Stimulated activated CD4-positive, alpha-beta T cell treated with anti-CD3 and anti-CD28 coated beads, TNF-alpha, amount 100 ng/mL, for 1 hour (primary cell): ENCODE data around the gene ALOX12B.

Experiments
- DNase-seq, 3 donors: peaks; one replicate each; pipeline ENCODE4 v3.0.0-alpha.2; 2020; ENCODE audit warnings: low read depth in 3 of 3, low spot score in 1 of 3

Gene ALOX12B

GRCh38 chr17:8087075-8087951 is at the start of gene ALOX12B:
ALOX12B (minus strand) TSS chr17:8087716; CDS start chr17:8087442, 274 bp downstream.
- DNase-seq: no peak

DNA sequence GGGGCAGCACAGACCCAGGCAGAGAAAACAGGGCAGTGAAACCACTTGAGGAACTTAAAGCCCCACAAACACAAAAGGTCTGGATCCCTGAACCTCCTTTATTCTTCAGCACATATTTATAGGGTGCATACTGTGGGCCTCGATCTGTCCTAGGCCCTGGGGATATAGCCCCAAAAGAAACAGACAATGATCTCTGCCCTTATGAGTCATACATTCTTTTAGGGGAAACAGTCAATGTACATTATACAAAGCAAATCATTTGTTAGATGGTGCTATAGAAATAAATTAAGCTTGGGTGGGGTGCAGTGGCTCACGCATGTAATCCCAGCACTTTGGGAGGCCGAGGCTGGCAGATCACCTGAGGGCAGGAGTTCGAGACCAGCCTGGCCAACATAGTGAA is 46.4 kb upstream of the ALOX12B start:
- no peak for DNase-seq

DNA sequence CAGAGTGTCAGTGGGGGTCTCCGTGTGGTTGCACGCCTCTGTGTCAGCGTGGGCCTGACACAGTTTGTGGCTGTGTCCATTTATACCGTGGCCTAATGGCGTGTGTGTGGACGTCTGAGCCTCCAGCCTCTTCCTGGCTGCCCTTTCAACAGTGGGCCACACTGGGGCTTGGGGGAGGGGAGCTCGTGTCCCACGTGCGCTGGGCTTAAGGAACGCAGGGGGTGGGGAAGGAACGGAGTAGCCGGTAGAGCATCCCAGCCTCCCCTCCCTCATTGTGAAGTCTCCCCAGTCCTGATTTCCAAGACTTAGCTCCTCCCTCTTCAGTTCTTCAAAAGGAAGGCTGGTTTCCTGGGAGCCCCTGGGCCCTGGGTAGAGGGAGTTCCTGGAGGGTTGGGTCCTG is 45.9 kb upstream of the ALOX12B start:
- no peak for DNase-seq

DNA sequence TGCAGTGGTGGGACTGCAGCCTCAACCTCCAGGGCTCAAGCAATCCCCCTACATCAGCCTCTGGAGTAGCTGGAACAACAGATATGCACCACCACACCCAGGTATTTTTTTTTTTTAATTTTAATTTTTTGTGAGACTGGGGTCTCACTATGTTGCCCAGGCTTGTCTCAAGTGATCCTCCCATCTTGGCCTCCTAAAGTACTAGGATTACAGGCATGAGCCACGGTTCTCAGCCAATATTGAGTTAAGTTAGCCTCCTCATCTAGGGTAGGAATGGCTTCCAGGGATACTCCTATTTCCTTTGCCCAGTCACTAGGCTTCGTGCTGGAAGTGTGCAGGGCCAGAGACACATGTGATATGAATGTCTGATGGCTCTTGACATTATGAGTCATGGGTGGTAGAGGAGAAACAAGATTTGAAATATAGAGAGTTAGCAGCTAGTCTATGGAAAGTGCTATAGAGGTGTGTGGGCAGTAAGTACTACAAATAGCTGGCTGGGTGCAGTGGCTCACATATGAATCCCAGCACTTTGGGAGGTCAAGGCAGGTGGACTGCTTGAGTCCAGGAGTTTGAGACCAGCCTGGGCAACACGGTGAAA is 44.4 kb upstream of the ALOX12B start:
- DNase-seq: no peak

GRCh38 chr17:8128125-8128784 is 40.7 kb upstream of the ALOX12B start:
- no peak for DNase-seq

GRCh38 chr17:8126491-8127066 is 39.1 kb upstream of the ALOX12B start:
- peak in 1 of 3 donors; percentile 41 for DNase-seq

- no peak for DNase-seq
Measured at GRCh38 chr17:8125947-8126490, 38.5 kb upstream of the ALOX12B start.

- peak; percentile 62 to 94 (median 81) for DNase-seq
Measured at GRCh38 chr17:8125154-8125946, 37.8 kb upstream of the ALOX12B start.

GRCh38 chr17:8124350-8125153 is 37.0 kb upstream of the ALOX12B start:
- DNase-seq: peak in 1 of 3 donors; percentile 19

DNA sequence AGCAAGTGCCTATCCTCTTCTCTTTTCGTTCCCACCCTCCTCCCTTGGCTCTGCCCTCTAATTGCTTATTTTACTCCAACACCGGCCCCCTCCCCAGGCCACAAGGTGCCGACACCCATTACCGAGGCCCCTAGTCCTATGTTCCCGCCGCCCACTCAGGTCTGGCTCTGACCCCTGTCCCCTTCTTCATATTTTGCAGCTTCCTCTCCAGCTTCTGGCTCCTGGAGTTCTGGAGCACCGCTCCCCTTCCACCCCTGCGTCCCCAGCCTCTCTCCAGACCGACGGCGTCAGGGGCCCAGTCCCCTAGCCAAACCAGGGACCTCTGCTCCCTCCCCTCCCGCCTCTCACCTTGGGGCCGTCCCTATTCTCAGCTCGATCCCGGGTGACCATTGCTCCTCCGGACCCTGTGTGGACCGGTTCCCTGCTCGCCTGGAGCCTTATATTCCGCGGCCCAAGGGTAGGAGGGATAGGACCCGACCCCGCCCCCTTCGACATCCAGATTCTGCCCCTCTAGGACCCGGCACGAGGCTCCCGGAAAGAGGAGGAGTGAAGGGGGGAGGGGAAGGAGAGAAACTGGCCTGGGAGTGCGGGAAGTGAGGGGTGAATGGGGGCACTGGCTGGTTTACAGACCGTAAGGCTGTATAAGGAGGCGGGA is 36.3 kb upstream of the ALOX12B start, which contains the start of gene HES7:
TSS of gene HES7 (minus strand) at position 412 of the 655 bp plus-strand sequence. CDS start at position 390, 22 bp downstream.
- DNase-seq: peak in 1 of 3 donors; percentile 10

DNA sequence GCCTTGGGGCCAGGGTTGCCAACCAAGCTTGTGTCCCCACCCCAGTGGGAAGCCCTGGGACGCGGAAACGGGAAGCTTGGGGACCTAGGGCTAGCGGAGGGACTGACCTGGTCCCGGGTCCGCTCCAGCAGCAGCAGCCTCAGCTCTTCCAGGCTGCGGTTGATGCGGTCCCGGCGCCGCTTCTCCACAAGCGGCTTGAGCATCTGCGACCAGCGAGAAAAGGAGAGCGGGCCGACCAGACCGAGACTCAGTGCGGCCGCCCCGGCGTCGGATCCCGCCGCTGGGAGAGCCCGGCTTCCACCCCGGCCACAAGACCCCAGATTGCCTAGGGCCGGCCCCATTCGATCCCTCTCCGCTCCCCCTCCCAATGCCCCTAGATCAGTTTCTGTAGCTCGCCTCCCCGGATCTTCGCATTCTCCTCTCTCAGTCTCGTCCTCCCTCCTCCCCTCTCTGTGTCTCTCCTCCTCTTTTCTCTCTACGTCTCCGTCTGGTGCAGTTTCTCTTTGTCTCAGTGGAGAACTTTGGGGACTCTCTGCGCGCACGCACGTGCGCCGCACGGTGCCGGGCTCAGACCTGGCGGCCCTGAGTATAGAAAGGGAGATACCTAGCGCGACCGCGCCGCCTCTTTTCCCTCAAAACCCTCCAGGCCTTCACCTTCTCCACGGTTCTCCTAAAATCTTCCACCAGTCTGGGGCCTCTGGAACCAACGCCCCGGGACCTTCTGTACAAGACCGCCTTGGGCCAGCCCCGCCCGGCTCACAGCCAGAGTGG is 35.6 kb upstream of the ALOX12B start:
- peak in 1 of 3 donors; percentile 28 for DNase-seq

DNA sequence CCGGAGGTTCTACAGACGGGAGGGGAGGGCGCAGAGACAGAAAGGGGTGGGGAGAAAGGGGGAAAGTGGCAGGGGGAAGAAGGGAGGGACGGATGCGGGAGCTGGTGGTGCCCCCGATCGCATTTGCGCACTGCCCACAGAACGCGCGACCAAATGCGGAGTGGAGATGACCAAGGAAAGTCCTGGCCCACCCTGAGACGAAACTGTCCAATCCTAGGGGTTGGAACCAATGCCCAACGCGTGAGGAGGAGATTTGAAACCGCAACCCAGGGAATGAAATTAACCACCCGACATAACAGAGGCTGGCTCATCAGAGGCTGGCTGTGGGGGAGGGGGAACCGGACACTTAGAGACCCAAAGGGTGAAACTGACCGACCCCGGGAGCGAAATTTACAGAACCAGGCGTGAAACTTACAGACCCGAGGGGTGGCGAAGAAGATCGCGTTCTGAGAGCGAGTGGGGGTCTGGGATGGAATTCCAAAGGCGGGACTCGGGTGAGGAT is 35.0 kb upstream of the ALOX12B start:
- DNase-seq: no peak

- peak in 1 of 3 donors; percentile 35 for DNase-seq
Measured at GRCh38 chr17:8121681-8122421, 34.3 kb upstream of the ALOX12B start.

DNA sequence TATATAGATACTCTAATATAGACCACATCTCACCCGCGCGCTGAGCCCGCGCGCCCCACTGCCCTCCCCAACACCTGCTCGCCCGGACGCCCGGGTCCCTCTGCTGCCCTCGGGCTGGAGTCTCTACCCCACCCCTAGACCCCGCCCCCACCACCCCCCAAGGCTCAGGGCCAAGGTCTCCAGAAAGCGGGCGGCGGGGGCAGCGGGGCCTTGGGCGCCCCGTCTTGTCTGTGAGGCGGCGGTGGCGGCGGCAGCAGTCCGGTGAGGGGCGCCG is 33.8 kb upstream of the ALOX12B start:
- no peak for DNase-seq

- DNase-seq: peak in 1 of 3 donors; percentile 77
Measured at GRCh38 chr17:8120520-8121406, 33.2 kb upstream of the ALOX12B start.
